ENCODE results near the gene SH3BP5.

SH3BP5 gene

GRCh38 chr3:15262021-15262420, 70.4 kb downstream of the SH3BP5 start:
- DNase-seq (ENCODE audit: low read depth), result no peak
- no peak for TF ChIP-seq CTCF (IDR thresholded peaks at IDR 0.05; ENCODE audit: control insufficient read depth, insufficient read depth, low read depth, low read length, missing control alignments)

GRCh38 chr3:15261274-15261673, 71.1 kb downstream of the SH3BP5 start:
- TF ChIP-seq CTCF (IDR thresholded peaks at IDR 0.05; ENCODE audit: control insufficient read depth, insufficient read depth, low read depth, low read length, missing control alignments), result no peak
- DNase-seq (ENCODE audit: low read depth), result no peak
- no peak overlapping the region for H3K4me3 ChIP-seq (ENCODE audit: control insufficient read depth, low read depth, low read length)

More at GRCh38 chr3:15262021-15262420, 70.4 kb downstream of the SH3BP5 start:
- no peak overlapping the region for H3K4me3 ChIP-seq (ENCODE audit: control insufficient read depth, low read depth, low read length)

GRCh38 chr3:15260531-15260930, 71.9 kb downstream of the SH3BP5 start:
- no peak for TF ChIP-seq CTCF (IDR thresholded peaks at IDR 0.05; ENCODE audit: control insufficient read depth, insufficient read depth, low read depth, low read length, missing control alignments)
- DNase-seq (ENCODE audit: low read depth), result no peak
- H3K4me3 ChIP-seq (ENCODE audit: control insufficient read depth, low read depth, low read length), result no peak overlapping the region

GRCh38 chr3:15258720-15259119, 73.7 kb downstream of the SH3BP5 start:
- TF ChIP-seq CTCF (IDR thresholded peaks at IDR 0.05; ENCODE audit: control insufficient read depth, insufficient read depth, low read depth, low read length, missing control alignments), result no peak

GRCh38 chr3:15256861-15257341, 75.5 kb downstream of the SH3BP5 start:
- no peak for DNase-seq (ENCODE audit: low read depth)
- no peak overlapping the region for H3K4me3 ChIP-seq (ENCODE audit: control insufficient read depth, low read depth, low read length)
- no peak for TF ChIP-seq CTCF (IDR thresholded peaks at IDR 0.05; ENCODE audit: control insufficient read depth, insufficient read depth, low read depth, low read length, missing control alignments)

More at GRCh38 chr3:15258720-15259119, 73.7 kb downstream of the SH3BP5 start:
- no peak for DNase-seq (ENCODE audit: low read depth)
- H3K4me3 ChIP-seq (ENCODE audit: control insufficient read depth, low read depth, low read length), result no peak overlapping the region

- TF ChIP-seq CTCF (IDR thresholded peaks at IDR 0.05; ENCODE audit: control insufficient read depth, insufficient read depth, low read depth, low read length, missing control alignments), result no peak
- no peak for DNase-seq (ENCODE audit: low read depth)
- no peak overlapping the region for H3K4me3 ChIP-seq (ENCODE audit: control insufficient read depth, low read depth, low read length)
These were observed 77.2 kb downstream of the SH3BP5 start for GRCh38 chr3:15255215-15255614.
